K562 treated with DMSO at 1 percent for 4 hours (cell line): ENCODE data around the gene FOXJ2. TPM values are rescaled to one million over a fixed set of nuclear protein-coding genes. Genes with fewer than 3 reads are reported as not detected.

Experiments
- total RNA-seq: library from RNA; unstranded; fragments of 300-600 nt; gene quantifications from 2 replicates; pipeline ENCODE4 v1.2.3, GENCODE V29; 2022; ENCODE audit not compliant: insufficient read depth

Gene FOXJ2
- 3.4 and 6.2 TPM in 2 replicates for total RNA-seq

DNA sequence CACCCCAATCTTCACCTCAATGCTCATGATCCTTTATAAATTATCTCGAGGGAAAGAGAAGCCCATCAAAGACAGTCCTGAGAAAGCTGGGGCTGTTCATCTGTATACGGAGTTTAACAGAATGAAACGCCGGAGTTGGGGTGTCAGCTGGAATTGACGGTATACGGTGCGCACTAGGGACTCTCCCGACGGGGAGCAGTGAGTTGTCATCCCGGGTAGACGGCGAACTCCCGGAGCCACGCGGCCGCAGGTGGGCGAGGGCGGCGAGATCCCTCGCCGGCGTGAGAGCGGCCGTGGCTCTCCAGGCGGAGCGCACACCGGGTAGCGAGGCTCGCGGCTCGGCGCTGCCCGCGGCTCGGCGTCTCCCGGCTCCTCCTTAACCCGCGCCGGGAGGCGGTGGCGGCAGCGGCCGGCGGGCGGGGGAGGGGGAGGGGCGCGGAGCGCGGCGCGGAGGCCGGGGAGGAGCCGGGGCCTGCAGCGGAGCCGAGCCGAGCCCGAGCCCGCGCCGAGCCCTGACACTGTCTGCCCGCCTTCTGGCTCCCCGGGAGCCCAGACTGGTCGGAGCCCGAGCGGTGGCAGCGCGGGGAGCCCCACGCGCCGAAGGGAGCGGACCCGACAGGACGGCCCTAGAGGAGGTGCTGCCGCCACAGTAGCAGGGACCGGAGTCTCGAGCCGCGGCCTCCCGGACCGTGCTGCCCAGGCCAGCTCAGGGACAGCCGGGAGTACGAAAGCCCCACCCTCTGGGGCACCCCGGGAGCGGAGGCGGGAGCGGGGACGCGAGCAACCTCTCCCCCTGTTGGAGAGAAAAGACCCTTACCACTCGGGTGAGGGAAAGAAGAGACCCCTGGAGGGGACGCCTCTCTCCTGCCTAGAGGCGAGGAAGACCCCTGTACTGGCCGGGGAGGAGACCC, at the start of gene FOXJ2:
Gene FOXJ2, plus strand, starts transcription at position 475 of the 911 bp plus-strand sequence. CDS start 7,117 bp downstream, outside the sequence.

DNA sequence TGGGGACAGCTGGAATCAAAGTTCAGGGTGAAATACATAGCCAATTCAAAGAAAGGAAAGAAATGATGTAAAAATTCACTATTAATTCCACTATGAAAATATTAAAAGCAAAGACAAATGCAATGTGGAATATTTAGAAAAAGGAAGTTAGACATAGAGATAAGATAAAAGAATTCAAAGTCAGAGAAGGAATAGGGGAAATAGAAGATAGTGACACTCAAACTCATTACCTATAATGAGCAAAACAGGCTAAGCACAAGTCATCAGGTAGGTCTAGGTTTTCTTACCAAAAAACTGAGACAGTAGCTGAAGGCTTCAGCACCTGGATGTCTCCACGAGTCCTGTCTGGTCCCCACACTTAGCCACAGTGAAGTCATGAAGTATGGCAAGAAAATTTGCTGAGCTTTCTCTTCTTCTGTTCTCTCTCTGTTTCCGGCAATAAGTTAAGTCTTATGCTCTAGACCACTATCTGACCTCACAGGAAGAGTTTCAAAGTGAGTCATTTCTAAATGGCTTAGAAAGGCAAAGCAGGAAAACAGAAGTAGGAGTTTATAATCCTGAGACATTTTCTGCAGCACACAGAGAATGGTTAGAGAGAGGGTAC, 33.6 kb downstream of the FOXJ2 start, which contains the start of gene C3AR1:
Gene C3AR1, minus strand, starts transcription at position 369 of the 604 bp plus-strand sequence. CDS start 6,174 bp downstream, outside the sequence.

Other genes with a start within 250 kb of the FOXJ2 start
- gene NANOG, start 243.3 kb upstream of the FOXJ2 start, total RNA-seq = not detected in 2 replicates
- gene SLC2A14, start 159.8 kb upstream of the FOXJ2 start, total RNA-seq = 0.38 TPM in 1 of 2 replicates, not detected in the other
- 27.8 and 30.0 TPM in 2 replicates for gene SLC2A3, start 96.5 kb upstream of the FOXJ2 start, total RNA-seq
- gene C3AR1, start 33.6 kb downstream of the FOXJ2 start, total RNA-seq = 1.7 and 2.2 TPM in 2 replicates
- gene NECAP1, start 49.6 kb downstream of the FOXJ2 start, total RNA-seq = 12.3 and 12.8 TPM in 2 replicates
- gene CLEC4A, start 90.9 kb downstream of the FOXJ2 start, total RNA-seq = not detected in 2 replicates
- gene ZNF705A, start 124.3 kb downstream of the FOXJ2 start, total RNA-seq = not detected in 2 replicates
- not detected in 2 replicates for gene FAM90A1, start 194.9 kb downstream of the FOXJ2 start, total RNA-seq